ENCODE measurements around the gene GALNS.

The GALNS gene

GRCh38 chr16:88811769-88812512 is 44.8 kb downstream of the GALNS start, which contains the start of gene APRT:
APRT (minus strand) TSS chr16:88811928; CDS start chr16:88811899, 29 bp downstream.
- peaks cover 21% of the 10 kb centered on the region for H3K4me1 ChIP-seq (ENCODE audit: insufficient read depth, low read length, severe bottlenecking)
- no peaks in the 10 kb centered on the region for H3K9me2 ChIP-seq (ENCODE audit: low read depth, low read length)
- H3K79me2 ChIP-seq (ENCODE audit: insufficient read depth, low read length) = no peaks in the 10 kb centered on the region
- no peaks in the 10 kb centered on the region for H4K20me1 ChIP-seq (ENCODE audit: insufficient read depth, low read length)
- peaks cover 33% of the 10 kb centered on the region for H3K36me3 ChIP-seq (ENCODE audit: insufficient read depth, low read length)
- H3K4me3 ChIP-seq (ENCODE audit: low read depth, low read length, poor library complexity, severe bottlenecking) = peak within 1 kb of the TSS; percentile 80
- H3F3A ChIP-seq (ENCODE audit: insufficient read depth, low read length) = peaks cover 4% of the 10 kb centered on the region; the same call in 1 of the 2 replicates
- peak within 1 kb of the TSS; percentile 78 for H3K27ac ChIP-seq (ENCODE audit: low read depth, low read length, poor library complexity, severe bottlenecking)
- H3K9me3 ChIP-seq (ENCODE audit: low read length) = 0 out of 2 replicates have a peak, but pooled peaks cover 6% of the 10 kb centered on the region
- peak within 1 kb of the TSS; percentile 91 for H3K4me2 ChIP-seq (ENCODE audit: low read length)
- peak within 1 kb of the TSS; percentile 89 for H3K9ac ChIP-seq (ENCODE audit: low read length)
- peaks cover 5% of the 10 kb centered on the region; the same call in 1 of the 2 replicates for H3K27me3 ChIP-seq (ENCODE audit: insufficient read depth, low read length)
- no peak within 1 kb of the TSS for H2AFZ ChIP-seq (ENCODE audit: low read length)
- TF ChIP-seq EZH2 (IDR thresholded peaks at IDR 0.05; ENCODE audit: borderline replicate concordance, low read length) = no peak
- TF ChIP-seq CTCF (IDR thresholded peaks at IDR 0.05; ENCODE audit: low read length) = no peak

GRCh38 chr16:88810912-88811768 is 45.6 kb downstream of the GALNS start:
- Histone ChIP-seq H3K4me2 (ENCODE audit: low read length) (peak overlapping the region; percentile 91), H3K9me2 (ENCODE audit: low read depth, low read length) (no peaks in the 10 kb centered on the region), H3K27ac (ENCODE audit: low read depth, low read length, poor library complexity, severe bottlenecking) (peak overlapping the region; percentile 78), H3K79me2 (ENCODE audit: insufficient read depth, low read length) (no peaks in the 10 kb centered on the region), H3K9ac (ENCODE audit: low read length) (peak overlapping the region; percentile 89), H4K20me1 (ENCODE audit: insufficient read depth, low read length) (no peaks in the 10 kb centered on the region), H3F3A (ENCODE audit: insufficient read depth, low read length) (peaks cover 4% of the 10 kb centered on the region; the same call in 1 of the 2 replicates), H2AFZ (ENCODE audit: low read length) (no peak overlapping the region), H3K9me3 (ENCODE audit: low read length) (0 out of 2 replicates have a peak, but pooled peaks cover 6% of the 10 kb centered on the region), H3K27me3 (ENCODE audit: insufficient read depth, low read length) (no peaks in the 10 kb centered on the region; the same call in 1 of the 2 replicates), H3K36me3 (ENCODE audit: insufficient read depth, low read length) (peaks cover 41% of the 10 kb centered on the region), H3K4me1 (ENCODE audit: insufficient read depth, low read length, severe bottlenecking) (peaks cover 21% of the 10 kb centered on the region), H3K4me3 (ENCODE audit: low read depth, low read length, poor library complexity, severe bottlenecking) (peak overlapping the region; percentile 80)
- no peak for TF ChIP-seq EZH2 (IDR thresholded peaks at IDR 0.05; ENCODE audit: borderline replicate concordance, low read length)
- no peak for TF ChIP-seq CTCF (IDR thresholded peaks at IDR 0.05; ENCODE audit: low read length)

- no peaks in the 10 kb centered on the region for H4K20me1 ChIP-seq (ENCODE audit: insufficient read depth, low read length)
- H3K36me3 ChIP-seq (ENCODE audit: insufficient read depth, low read length) = peaks cover 49% of the 10 kb centered on the region
- H3K4me3 ChIP-seq (ENCODE audit: low read depth, low read length, poor library complexity, severe bottlenecking) = peak overlapping the region; percentile 80
- TF ChIP-seq CTCF (IDR thresholded peaks at IDR 0.05; ENCODE audit: low read length) (no peak), EZH2 (IDR thresholded peaks at IDR 0.05; ENCODE audit: borderline replicate concordance, low read length) (no peak)
- H3K4me1 ChIP-seq (ENCODE audit: insufficient read depth, low read length, severe bottlenecking) = peaks cover 26% of the 10 kb centered on the region
- peak overlapping the region; percentile 78 for H3K27ac ChIP-seq (ENCODE audit: low read depth, low read length, poor library complexity, severe bottlenecking)
- no peak overlapping the region for H2AFZ ChIP-seq (ENCODE audit: low read length)
- peak overlapping the region; percentile 89 for H3K9ac ChIP-seq (ENCODE audit: low read length)
- peaks cover 4% of the 10 kb centered on the region; the same call in 1 of the 2 replicates for H3F3A ChIP-seq (ENCODE audit: insufficient read depth, low read length)
- H3K4me2 ChIP-seq (ENCODE audit: low read length) = peak overlapping the region; percentile 91
- H3K9me3 ChIP-seq (ENCODE audit: low read length) = 0 out of 2 replicates have a peak, but pooled peaks cover 6% of the 10 kb centered on the region
- no peaks in the 10 kb centered on the region; the same call in 1 of the 2 replicates for H3K27me3 ChIP-seq (ENCODE audit: insufficient read depth, low read length)
- H3K79me2 ChIP-seq (ENCODE audit: insufficient read depth, low read length) = no peaks in the 10 kb centered on the region
- H3K9me2 ChIP-seq (ENCODE audit: low read depth, low read length) = no peaks in the 10 kb centered on the region
Measured at GRCh38 chr16:88810166-88810911, 46.4 kb downstream of the GALNS start.

Measured in OCI-LY1 (cell line).